ENCODE results near the gene SLC38A9. TPM values are rescaled to one million over a fixed set of nuclear protein-coding genes. Genes with fewer than 3 reads are reported as not detected.

Gene SLC38A9
- total RNA-seq, 1 donor from 2014 or later = 33.8 TPM

DNA sequence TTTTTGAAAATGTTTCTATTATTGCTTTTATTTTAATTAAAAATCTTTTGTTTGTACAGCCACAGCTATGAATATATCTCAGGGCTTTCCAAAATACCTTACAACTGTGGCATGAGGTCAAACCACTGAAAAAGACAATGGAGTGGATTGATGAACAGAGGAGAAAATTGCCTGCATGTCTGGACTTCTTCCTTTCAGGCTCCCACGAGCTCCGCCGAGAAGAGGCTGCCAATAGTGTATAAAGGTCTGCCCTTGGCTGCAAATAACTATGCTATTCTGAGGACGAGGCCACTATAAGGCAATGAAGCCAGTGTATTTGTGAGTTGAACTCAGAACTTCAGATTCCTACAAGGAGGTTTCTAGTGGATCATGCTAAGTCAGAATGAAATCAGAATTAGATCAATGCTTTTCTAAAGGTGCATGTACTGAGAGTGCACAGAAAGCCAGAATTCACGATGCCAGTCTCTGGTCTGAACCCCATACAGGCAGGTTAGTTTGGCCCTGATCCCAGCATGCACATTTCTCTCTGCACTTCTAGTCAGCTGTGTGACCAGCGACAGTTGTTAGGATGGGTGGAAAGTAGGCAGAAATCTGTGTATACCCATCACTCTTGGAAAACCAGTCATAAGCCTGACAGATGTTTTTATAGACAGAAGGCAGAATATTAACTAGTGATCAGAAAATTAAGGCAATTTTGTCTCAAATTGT lies 134.6 kb downstream of the SLC38A9 start:
- DNase-seq = peak; percentile 56

DNA sequence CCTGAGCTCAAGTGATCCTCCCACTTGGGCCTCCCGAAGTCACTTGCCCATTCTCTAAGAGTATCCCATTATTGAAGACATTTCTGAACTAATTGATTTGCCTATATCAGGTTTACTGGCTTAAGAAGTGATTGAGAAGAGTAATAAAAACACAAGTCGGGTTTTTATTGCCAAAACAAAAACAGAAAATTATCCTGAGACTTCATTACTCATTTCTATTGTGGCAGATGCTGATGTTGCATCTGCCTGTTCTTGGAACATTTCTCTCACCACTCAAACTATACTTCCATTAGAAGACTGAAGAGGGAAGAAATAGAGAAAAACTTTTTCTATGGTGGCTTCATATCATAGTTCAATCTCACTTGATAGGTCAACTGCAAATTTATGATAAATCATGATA lies 135.5 kb downstream of the SLC38A9 start:
- no peak for DNase-seq

Small RNA genes within 50 kb of the gene (small RNA-seq; reads per million reads assigned to genes)
- gene AC016632.1 (ENCODE audit: low replicate concordance) = not detected

Other genes with a start within 250 kb of the SLC38A9 start
- 141 TPM for gene PLPP1, start 177.4 kb downstream of the SLC38A9 start, total RNA-seq
- gene DDX4, start 25.7 kb upstream of the SLC38A9 start, total RNA-seq = not detected
- gene IL31RA, start 139.0 kb upstream of the SLC38A9 start, total RNA-seq = 4.1 TPM

Data from tongue (tissue), 3 donors.